OCI-LY3 (cell line): ENCODE measurements around the gene IL13.

Experiments used
- H2AFZ ChIP-seq: fragments of 200-600, 300-600 bp; shearing (Covaris generic); 2 replicates; pipeline ENCODE4 v1.6.0; 2014; ENCODE audit warnings: antibody characterized with exemption, low read depth, low read length
- H3K27ac ChIP-seq: fragments of 200-600, 300-600 bp; sonication (generic); 2 replicates; pipeline ENCODE4 v1.5.1; 2014; ENCODE audit warnings: mild to moderate bottlenecking, low read length, moderate library complexity, mixed read lengths
- H3K27me3 ChIP-seq: fragments of 200-600, 300-600 bp; sonication (generic); 2 replicates; pipeline ENCODE4 v1.6.1; 2014; ENCODE audit warnings: low read depth, low read length, mixed read lengths
- H3K36me3 ChIP-seq: fragments of 200-600, 300-600 bp; sonication (generic); replicated peaks from 2 replicates; pipeline ENCODE3; 2014; ENCODE audit warnings: low read depth, low read length, mixed read lengths
- H3K4me1 ChIP-seq: fragments of 300-600, 200-600 bp; sonication (generic); 2 replicates; pipeline ENCODE4 v1.6.1; 2014; ENCODE audit warnings: low read length, mixed read lengths
- H3K4me2 ChIP-seq: fragments of 200-600, 300-600 bp; sonication (generic); 2 replicates; pipeline ENCODE4 v1.6.1; 2014; ENCODE audit warnings: low read length, mixed read lengths
- H3K4me3 ChIP-seq: fragments of 300-600, 200-600 bp; sonication (generic); 2 replicates; pipeline ENCODE4 v1.5.1; 2014; ENCODE audit warnings: antibody characterized with exemption, mild to moderate bottlenecking, low read length, moderate library complexity
- H3K79me2 ChIP-seq: fragments of 300-600, 200-600 bp; shearing (Covaris generic); 2 replicates; pipeline ENCODE4 v1.6.1; 2014; ENCODE audit warnings: mild to moderate bottlenecking, low read length, mixed read lengths
- H3K9ac ChIP-seq: fragments of 300-600, 200-600 bp; shearing (Covaris generic); 2 replicates; pipeline ENCODE4 v1.6.0; 2014; ENCODE audit warnings: mild to moderate bottlenecking, low read length, moderate library complexity
- H3K9me3 ChIP-seq: fragments of 200-600, 300-600 bp; shearing (Covaris generic); 2 replicates; pipeline ENCODE4 v1.6.1; 2014; ENCODE audit warnings: low read length, mixed read lengths; ENCODE audit not compliant: insufficient read depth
- H4K20me1 ChIP-seq: fragments of 200-600, 300-600 bp; sonication (generic); 2 replicates; pipeline ENCODE4 v1.6.1; 2016; ENCODE audit warnings: low read length, mixed read lengths; ENCODE audit not compliant: insufficient read depth
- CTCF ChIP-seq: fragments of 200-600, 300-600 bp; sonication (generic); IDR thresholded peaks from 2 replicates; pipeline ENCODE4 v1.5.1; 2014; ENCODE audit warnings: antibody characterized with exemption, low read length, low read depth
- EZH2phosphoT487 ChIP-seq: fragments of 200-600 bp; shearing (Covaris generic); IDR thresholded peaks from 2 replicates; pipeline ENCODE4 v1.6.1; 2018; ENCODE audit warnings: antibody characterized with exemption, mixed run types, low read depth

The IL13 gene

GRCh38 chr5:132681983-132682382 lies 24.0 kb downstream of the IL13 start:
- TF ChIP-seq CTCF: no peak
- TF ChIP-seq EZH2phosphoT487: no peak

GRCh38 chr5:132684491-132684890 lies 26.5 kb downstream of the IL13 start:
- H3K27ac ChIP-seq: no peak overlapping the region
- H3K4me1 ChIP-seq: peaks cover 34% of the 10 kb centered on the region
- no peaks in the 10 kb centered on the region for H3K9me3 ChIP-seq
- H3K9ac ChIP-seq: no peak overlapping the region
- no peaks in the 10 kb centered on the region for H3K36me3 ChIP-seq
- H2AFZ ChIP-seq: no peak overlapping the region
- no peak overlapping the region for H3K4me3 ChIP-seq
- no peaks in the 10 kb centered on the region for H3K79me2 ChIP-seq
- TF ChIP-seq EZH2phosphoT487 (no peak), CTCF (no peak)
- H3K4me2 ChIP-seq: no peak overlapping the region
- H4K20me1 ChIP-seq: no peaks in the 10 kb centered on the region
- H3K27me3 ChIP-seq: peaks cover 4% of the 10 kb centered on the region; the same call in 1 of the 2 replicates

More at GRCh38 chr5:132681983-132682382, 24.0 kb downstream of the IL13 start:
- H4K20me1 ChIP-seq: no peaks in the 10 kb centered on the region
- no peak overlapping the region for H3K27ac ChIP-seq
- H3K9me3 ChIP-seq: no peaks in the 10 kb centered on the region
- no peak overlapping the region for H2AFZ ChIP-seq
- no peaks in the 10 kb centered on the region for H3K36me3 ChIP-seq
- H3K4me2 ChIP-seq: no peak overlapping the region
- peaks cover 3% of the 10 kb centered on the region; the same call in 1 of the 2 replicates for H3K27me3 ChIP-seq
- peaks cover 20% of the 10 kb centered on the region for H3K4me1 ChIP-seq
- no peaks in the 10 kb centered on the region for H3K79me2 ChIP-seq
- H3K4me3 ChIP-seq: no peak overlapping the region
- H3K9ac ChIP-seq: no peak overlapping the region

GRCh38 chr5:132684922-132685720 lies 27.1 kb downstream of the IL13 start:
- peaks cover 4% of the 10 kb centered on the region; the same call in 1 of the 2 replicates for H3K27me3 ChIP-seq
- H3K36me3 ChIP-seq: no peaks in the 10 kb centered on the region
- no peak overlapping the region for H3K4me3 ChIP-seq
- peaks cover 37% of the 10 kb centered on the region for H3K4me1 ChIP-seq
- H2AFZ ChIP-seq: no peak overlapping the region
- H4K20me1 ChIP-seq: no peaks in the 10 kb centered on the region
- no peak for TF ChIP-seq CTCF
- TF ChIP-seq EZH2phosphoT487: no peak
- H3K79me2 ChIP-seq: no peaks in the 10 kb centered on the region
- H3K9me3 ChIP-seq: no peaks in the 10 kb centered on the region
- no peak overlapping the region for H3K9ac ChIP-seq
- no peak overlapping the region for H3K4me2 ChIP-seq
- H3K27ac ChIP-seq: no peak overlapping the region

- Histone ChIP-seq H2AFZ (no peak overlapping the region), H3K4me3 (no peak overlapping the region), H3K79me2 (no peaks in the 10 kb centered on the region), H3K4me2 (no peak overlapping the region), H4K20me1 (no peaks in the 10 kb centered on the region), H3K27me3 (peaks cover 4% of the 10 kb centered on the region; the same call in 1 of the 2 replicates), H3K36me3 (no peaks in the 10 kb centered on the region), H3K9me3 (no peaks in the 10 kb centered on the region), H3K4me1 (peaks cover 32% of the 10 kb centered on the region), H3K27ac (no peak overlapping the region), H3K9ac (no peak overlapping the region)
- TF ChIP-seq CTCF (no peak), EZH2phosphoT487 (no peak)
Measured at GRCh38 chr5:132686193-132686592, 28.2 kb downstream of the IL13 start.
